Activated CD4-positive, alpha-beta T cell treated with anti-CD3 and anti-CD28 coated beads for 24 hours (primary cell): ENCODE results near the gene SLC35E3.
"Not testable (repeated sequence)": the region's sequence is repeated elsewhere in the genome, so short reads cannot be mapped to it uniquely, and the experiment has no call there.

Experiments used
- DNase-seq, 2 donors: peaks; one replicate each; pipeline ENCODE4 v3.0.0-alpha.2; 2020; ENCODE audit warnings: low read depth in 2 of 2

SLC35E3 gene

GRCh38 chr12:68794653-68795251 is 48.8 kb downstream of the SLC35E3 start:
- no peak for DNase-seq

DNA sequence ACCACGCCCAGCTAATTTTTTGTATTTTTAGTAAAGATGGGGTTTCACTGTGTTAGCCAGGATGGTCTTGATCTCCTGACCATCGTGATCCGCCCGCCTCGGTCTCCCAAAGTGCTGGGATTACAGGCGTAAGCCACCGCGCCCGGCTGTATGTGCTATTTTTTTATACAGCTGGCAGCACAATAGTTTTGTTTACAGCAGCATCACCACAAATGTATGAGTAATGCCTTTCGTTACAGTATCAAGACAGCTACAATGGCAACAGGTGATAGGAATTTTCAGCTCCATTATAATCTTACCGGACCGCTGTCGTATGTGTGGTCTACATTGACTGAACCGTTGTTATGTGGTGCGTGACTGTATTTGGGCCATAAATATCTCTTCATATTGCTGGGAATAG is 50.4 kb downstream of the SLC35E3 start:
- no peak for DNase-seq

- DNase-seq: no peak
Observed at GRCh38 chr12:68798882-68799234, 52.9 kb downstream of the SLC35E3 start.

DNA sequence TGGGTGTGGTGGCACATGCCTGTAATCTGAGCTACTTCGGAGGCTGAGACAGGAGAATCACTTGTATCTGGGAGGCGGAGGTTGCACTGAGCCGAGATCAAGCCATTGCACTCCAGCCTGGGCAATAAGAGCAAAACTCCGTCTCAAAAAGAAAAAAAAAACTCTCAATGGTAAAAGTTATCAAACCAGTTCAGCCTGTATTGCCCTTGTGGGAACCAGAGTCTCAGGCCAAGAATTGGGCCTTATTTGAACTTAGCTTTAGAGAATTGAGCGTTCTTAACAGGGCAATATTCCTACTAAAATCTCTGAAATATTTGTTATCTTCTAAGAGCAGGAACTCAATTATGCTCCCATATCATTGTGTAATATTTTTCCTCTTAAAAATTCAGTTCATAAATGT is 54.3 kb downstream of the SLC35E3 start:
- DNase-seq: no peak

GRCh38 chr12:68801124-68801523 is 55.1 kb downstream of the SLC35E3 start:
- DNase-seq: not testable (repeated sequence)

- DNase-seq: not testable (repeated sequence)
Observed at GRCh38 chr12:68802372-68802745, 56.4 kb downstream of the SLC35E3 start.

DNA sequence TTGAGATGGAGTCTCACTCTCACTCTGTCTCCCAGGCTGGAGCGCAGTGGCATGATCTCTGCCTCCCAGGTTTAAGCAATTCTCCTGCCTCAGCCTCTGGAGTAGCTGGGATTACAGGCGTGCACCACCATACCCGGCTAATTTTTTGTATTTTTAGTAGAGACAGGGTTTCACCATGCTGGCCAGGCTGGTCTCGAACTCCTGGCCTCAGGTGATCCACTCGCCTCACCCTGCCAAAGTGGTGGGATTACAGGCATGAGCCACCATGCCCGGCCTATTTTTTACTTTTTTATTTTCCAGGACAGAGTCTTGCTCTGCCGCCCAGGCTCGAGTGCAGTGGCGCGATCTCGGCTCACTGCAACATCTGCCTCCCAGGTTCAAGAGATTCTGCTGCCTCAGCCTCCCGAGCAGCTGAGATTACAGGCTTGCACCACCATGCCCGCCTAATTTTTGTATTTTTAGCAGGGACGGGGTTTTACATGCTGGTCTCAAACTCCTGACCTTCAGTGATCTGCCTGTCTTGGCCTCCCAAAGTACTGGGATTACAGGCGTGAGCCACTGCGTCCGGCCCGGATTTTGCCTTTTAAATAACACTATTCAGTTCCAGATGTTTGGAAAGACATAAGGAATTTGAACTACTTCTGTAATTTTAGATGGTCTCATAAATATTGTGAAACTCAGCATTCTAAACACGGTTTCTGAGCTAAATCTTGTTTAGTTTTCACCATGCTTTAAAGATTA is 57.1 kb downstream of the SLC35E3 start:
- DNase-seq: not testable (repeated sequence)

DNA sequence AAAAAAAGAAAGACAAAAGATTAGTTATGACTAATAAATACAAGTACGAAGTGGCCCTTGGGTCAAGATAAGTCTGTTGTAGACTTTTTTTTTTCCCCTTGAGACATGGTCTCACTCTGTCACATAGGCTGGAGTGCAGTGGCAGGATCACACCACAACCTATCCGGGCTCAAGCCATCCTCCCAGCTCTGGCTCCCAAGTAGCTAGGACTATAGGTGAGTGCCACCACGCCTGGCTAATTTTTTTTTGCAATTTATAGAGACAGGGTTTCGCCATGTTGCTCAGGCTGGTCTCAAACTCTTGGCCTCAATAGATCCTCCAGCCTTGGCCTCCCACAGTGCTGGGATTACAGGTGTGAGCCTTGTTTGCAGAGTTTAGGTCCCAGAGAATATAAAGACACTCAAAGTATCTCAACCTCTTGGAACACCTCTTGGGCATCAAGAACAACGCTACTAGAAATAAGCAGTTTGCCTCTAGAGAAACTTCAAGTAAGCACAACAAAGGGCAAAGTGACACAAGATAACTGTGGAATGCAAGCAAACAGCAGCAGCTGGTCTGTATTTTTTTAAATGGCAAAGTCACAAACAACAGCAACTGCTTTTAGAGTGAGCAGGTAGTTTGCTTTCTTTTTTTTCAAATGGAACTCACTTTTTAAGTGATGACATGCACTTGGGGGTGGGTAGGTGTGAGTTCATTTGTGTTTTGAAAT is 58.1 kb downstream of the SLC35E3 start:
- no peak for DNase-seq

DNA sequence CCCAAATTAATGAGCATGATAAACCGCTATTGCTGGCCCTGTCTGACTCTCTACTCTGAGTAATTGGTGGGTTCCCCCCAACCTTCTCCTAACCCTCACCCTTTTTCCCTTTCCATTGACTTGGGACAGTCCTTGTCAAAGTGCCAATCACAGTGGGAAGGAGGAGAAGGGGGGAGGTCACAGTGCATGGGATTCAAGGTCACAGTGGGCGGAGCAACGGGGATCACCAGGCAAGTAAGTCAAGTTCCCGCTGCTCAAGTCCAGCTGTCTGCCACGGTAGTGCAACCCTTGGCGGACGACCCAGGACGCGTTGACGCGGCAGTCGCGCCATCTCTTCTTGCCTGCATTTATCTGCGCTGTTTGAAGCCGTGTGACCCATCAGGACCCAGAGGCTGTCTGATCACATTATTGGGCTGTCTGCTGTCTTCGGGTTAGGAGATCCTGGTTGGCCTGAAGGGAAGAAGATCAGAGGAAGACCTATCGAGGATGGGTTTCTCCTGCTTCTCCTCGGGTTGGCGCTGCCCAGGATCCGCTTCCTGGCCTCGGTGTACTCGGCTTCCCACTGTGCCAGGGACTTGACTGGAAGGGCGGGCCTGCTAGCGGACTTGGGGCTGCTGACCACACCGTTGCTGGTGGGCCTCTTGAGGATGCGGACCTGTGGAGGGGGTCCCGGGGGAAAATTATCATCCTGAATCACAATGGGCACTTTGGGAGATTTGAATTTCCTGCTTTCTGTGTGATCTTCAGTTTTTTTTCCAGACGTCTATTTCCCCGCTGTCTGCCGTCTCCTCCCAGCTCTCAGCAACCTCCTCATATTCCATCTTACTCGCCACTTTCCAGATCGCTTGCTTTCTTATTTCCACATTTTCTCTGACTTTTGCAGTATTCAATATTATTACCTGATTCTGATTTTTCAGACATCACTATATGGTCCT is 58.9 kb downstream of the SLC35E3 start:
- DNase-seq: no peak

DNA sequence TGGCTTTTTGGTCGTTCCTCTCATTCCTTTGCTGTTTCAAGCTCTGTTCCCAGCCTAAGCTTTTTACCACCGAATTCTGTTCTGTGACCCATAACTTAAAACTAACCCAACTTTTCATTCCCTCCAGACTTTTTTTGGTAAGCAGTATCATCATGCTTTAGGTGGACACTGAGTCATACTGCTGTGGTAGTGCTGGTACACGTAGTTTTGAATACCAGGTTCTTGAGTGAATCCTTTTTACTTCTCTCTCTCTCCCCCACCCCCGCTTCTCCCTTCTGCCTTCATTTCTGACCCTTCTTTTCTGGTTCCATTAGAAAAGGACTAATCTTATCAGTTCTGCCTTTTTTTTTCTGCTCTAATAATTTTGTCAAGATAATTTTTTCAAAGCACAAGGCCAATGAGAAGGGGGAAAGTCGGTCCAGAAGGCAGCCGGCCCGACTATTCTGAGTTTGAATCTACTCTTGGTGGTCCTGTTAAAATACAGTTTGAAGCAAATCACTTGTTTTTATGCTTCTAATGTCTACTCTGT is 59.7 kb downstream of the SLC35E3 start:
- DNase-seq: no peak

- DNase-seq: no peak
Observed at GRCh38 chr12:68806488-68807237, 60.7 kb downstream of the SLC35E3 start.

GRCh38 chr12:68807274-68807575 is 61.2 kb downstream of the SLC35E3 start:
- not testable (repeated sequence) for DNase-seq

GRCh38 chr12:68807576-68808387 is 61.8 kb downstream of the SLC35E3 start, which contains the start of gene MDM2:
Gene MDM2, plus strand, starts transcription at chr12:68808177. Its CDS starts 301 bp downstream, at chr12:68808478.
- peak; percentile 87 to 88 for DNase-seq

DNA sequence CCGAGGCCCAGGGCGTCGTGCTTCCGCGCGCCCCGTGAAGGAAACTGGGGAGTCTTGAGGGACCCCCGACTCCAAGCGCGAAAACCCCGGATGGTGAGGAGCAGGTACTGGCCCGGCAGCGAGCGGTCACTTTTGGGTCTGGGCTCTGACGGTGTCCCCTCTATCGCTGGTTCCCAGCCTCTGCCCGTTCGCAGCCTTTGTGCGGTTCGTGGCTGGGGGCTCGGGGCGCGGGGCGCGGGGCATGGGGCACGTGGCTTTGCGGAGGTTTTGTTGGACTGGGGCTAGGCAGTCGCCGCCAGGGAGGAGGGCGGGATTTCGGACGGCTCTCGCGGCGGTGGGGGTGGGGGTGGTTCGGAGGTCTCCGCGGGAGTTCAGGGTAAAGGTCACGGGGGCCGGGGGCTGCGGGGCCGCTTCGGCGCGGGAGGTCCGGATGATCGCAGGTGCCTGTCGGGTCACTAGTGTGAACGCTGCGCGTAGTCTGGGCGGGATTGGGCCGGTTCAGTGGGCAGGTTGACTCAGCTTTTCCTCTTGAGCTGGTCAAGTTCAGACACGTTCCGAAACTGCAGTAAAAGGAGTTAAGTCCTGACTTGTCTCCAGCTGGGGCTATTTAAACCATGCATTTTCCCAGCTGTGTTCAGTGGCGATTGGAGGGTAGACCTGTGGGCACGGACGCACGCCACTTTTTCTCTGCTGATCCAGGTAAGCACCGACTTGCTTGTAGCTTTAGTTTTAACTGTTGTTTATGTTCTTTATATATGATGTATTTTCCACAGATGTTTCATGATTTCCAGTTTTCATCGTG is 62.6 kb downstream of the SLC35E3 start:
- DNase-seq: peak; percentile 35 to 38

- no peak for DNase-seq
Observed at GRCh38 chr12:68809190-68810026, 63.4 kb downstream of the SLC35E3 start.

- DNase-seq: not testable (repeated sequence)
Observed at GRCh38 chr12:68810027-68810389, 64.0 kb downstream of the SLC35E3 start.

DNA sequence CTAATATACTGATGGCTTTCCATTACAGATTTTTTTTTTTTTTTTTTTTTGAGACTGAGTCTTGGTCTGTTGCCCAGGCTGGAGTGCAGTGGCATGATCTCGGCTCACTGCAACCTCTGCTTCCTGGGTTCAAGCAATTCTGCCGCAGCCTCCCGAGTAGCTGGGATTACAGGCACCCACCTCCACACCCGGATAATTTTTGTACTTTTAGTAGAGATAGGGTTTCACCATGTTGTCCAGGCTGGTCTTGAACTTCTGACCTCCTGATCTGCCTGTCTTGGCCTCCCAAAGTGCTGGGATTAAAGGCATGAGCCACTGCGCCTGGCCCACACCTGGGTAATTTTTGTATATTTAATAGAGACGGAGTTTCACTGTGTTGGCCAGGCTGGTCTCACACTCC is 65.6 kb downstream of the SLC35E3 start:
- DNase-seq: not testable (repeated sequence)

GRCh38 chr12:68812553-68813241 is 66.7 kb downstream of the SLC35E3 start:
- no peak for DNase-seq
